Measurements from ENCODE around the gene HCRTR2.

The HCRTR2 gene

DNA sequence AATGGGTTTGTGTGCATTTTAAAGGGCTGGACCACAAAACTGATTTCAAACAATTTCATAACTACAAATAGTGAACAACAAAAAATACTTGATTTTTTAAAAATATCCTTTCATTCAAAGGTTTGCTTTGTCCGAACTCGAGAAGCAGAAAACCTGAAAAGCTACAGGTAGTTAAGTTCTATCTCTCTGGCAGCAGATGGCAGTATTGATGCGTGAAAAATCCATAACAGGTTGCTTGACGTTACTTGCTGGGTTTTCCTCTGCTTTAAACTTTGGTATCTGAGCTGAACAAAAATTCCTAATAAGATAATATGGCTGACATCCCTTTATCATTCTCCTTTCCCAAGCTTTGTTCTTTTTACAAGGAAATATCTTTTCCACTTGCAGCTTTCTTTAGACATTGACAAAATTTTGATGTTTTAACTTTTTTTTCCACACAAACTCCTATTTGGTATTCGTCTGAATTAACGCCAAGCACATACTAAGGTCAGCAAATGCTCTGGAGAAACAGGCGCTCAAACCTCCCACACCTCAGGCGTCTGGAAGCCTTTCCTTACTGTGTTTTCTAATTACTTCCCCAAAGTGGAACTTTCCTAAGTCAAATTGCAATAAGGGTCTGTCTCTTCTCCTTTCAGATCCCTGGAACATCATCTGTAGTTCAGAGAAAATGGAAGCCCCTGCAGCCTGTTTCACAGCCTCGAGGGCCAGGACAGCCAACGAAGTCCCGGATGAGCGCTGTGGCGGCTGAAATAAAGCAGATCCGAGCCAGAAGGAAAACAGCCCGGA is 102.6 kb downstream of the HCRTR2 start:
- H3K9me3 ChIP-seq (ENCODE audit: insufficient read depth, low read length, severe bottlenecking) = no peaks in the 10 kb centered on the region
- H2AFZ ChIP-seq (ENCODE audit: low read depth, low read length) = no peak overlapping the region
- no peaks in the 10 kb centered on the region for H3K4me1 ChIP-seq (ENCODE audit: insufficient read depth, low read length)
- H3K9ac ChIP-seq (ENCODE audit: low read depth, low read length) = no peak overlapping the region
- H4K20me1 ChIP-seq (ENCODE audit: insufficient read depth, low read length) = no peaks in the 10 kb centered on the region
- no peak overlapping the region for H3K4me3 ChIP-seq (ENCODE audit: low read depth in 1 of 2, low read length in 2 of 2)
- H3K4me2 ChIP-seq (ENCODE audit: insufficient read depth, low read length) = no peak overlapping the region
- DNase-seq (peak; percentile 18), ATAC-seq (ENCODE audit: insufficient read depth, low read depth) (peak; percentile 42; the same call in 1 of the 3 replicates)
- H3K79me2 ChIP-seq (ENCODE audit: insufficient read depth, low read length) = no peaks in the 10 kb centered on the region
- TF ChIP-seq CTCF (IDR thresholded peaks at IDR 0.05; ENCODE audit: borderline replicate concordance, extremely low read depth, low read length, poor library complexity, severe bottlenecking) (peak; percentile 72), EZH2 (IDR thresholded peaks at IDR 0.05; ENCODE audit: borderline replicate concordance, low read depth, low read length, severe bottlenecking) (no peak)
- no peak overlapping the region for H3K27ac ChIP-seq (ENCODE audit: low read length)
- no peaks in the 10 kb centered on the region for H3K36me3 ChIP-seq (ENCODE audit: insufficient read depth, low read length)
- no peaks in the 10 kb centered on the region for H3K27me3 ChIP-seq (ENCODE audit: insufficient read depth, low read length, poor library complexity)

DNA sequence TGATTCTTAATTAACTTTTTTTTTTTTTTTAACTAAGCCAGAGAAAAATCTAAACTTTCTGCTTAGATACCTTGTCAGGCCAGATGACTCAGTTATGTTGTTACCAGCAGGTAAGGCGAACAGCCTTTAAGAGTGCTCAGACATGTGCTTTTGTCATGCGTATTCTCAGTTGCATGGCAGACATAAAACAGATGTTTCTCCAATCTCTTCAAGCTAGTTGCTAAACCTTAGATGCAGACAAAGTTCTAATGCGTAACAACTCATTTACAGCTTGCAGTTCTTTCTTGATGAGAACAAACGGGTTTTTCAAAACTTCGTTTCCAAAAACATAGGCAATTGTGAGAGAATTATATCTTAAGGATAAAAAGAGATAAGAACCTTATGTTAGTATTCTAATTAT is 103.3 kb downstream of the HCRTR2 start:
- Histone ChIP-seq H3K4me3 (ENCODE audit: low read depth in 1 of 2, low read length in 2 of 2) (no peak overlapping the region), H3K9ac (ENCODE audit: low read depth, low read length) (no peak overlapping the region), H2AFZ (ENCODE audit: low read depth, low read length) (no peak overlapping the region), H3K79me2 (ENCODE audit: insufficient read depth, low read length) (no peaks in the 10 kb centered on the region), H3K4me1 (ENCODE audit: insufficient read depth, low read length) (no peaks in the 10 kb centered on the region), H3K9me3 (ENCODE audit: insufficient read depth, low read length, severe bottlenecking) (no peaks in the 10 kb centered on the region), H3K27ac (ENCODE audit: low read length) (no peak overlapping the region), H3K36me3 (ENCODE audit: insufficient read depth, low read length) (no peaks in the 10 kb centered on the region), H3K4me2 (ENCODE audit: insufficient read depth, low read length) (no peak overlapping the region), H4K20me1 (ENCODE audit: insufficient read depth, low read length) (no peaks in the 10 kb centered on the region), H3K27me3 (ENCODE audit: insufficient read depth, low read length, poor library complexity) (no peaks in the 10 kb centered on the region)
- no peak for TF ChIP-seq CTCF (IDR thresholded peaks at IDR 0.05; ENCODE audit: borderline replicate concordance, extremely low read depth, low read length, poor library complexity, severe bottlenecking)
- TF ChIP-seq EZH2 (IDR thresholded peaks at IDR 0.05; ENCODE audit: borderline replicate concordance, low read depth, low read length, severe bottlenecking) = no peak
- DNase-seq (no peak), ATAC-seq (ENCODE audit: insufficient read depth, low read depth) (no peak)

GRCh38 chr6:55281215-55281614 is 106.9 kb downstream of the HCRTR2 start:
- Histone ChIP-seq H3K79me2 (ENCODE audit: insufficient read depth, low read length) (no peaks in the 10 kb centered on the region), H3K4me3 (ENCODE audit: low read depth in 1 of 2, low read length in 2 of 2) (no peak overlapping the region), H3K9me3 (ENCODE audit: insufficient read depth, low read length, severe bottlenecking) (no peaks in the 10 kb centered on the region), H3K27ac (ENCODE audit: low read length) (no peak overlapping the region), H3K27me3 (ENCODE audit: insufficient read depth, low read length, poor library complexity) (no peaks in the 10 kb centered on the region), H3K4me2 (ENCODE audit: insufficient read depth, low read length) (no peak overlapping the region), H2AFZ (ENCODE audit: low read depth, low read length) (no peak overlapping the region), H4K20me1 (ENCODE audit: insufficient read depth, low read length) (no peaks in the 10 kb centered on the region), H3K9ac (ENCODE audit: low read depth, low read length) (no peak overlapping the region), H3K36me3 (ENCODE audit: insufficient read depth, low read length) (no peaks in the 10 kb centered on the region), H3K4me1 (ENCODE audit: insufficient read depth, low read length) (no peaks in the 10 kb centered on the region)
- TF ChIP-seq CTCF (IDR thresholded peaks at IDR 0.05; ENCODE audit: borderline replicate concordance, extremely low read depth, low read length, poor library complexity, severe bottlenecking) (no peak), EZH2 (IDR thresholded peaks at IDR 0.05; ENCODE audit: borderline replicate concordance, low read depth, low read length, severe bottlenecking) (no peak)
- DNase-seq = no peak
- ATAC-seq (ENCODE audit: insufficient read depth, low read depth) = no peak
